CD4-positive, alpha-beta T cell treated with Interleukin-6 at 100 ng/mL for 8 hours (primary cell): ENCODE results near the gene TMTC2.

Experiments used
- DNase-seq: peaks from one replicate; pipeline ENCODE4 v3.0.0-alpha.2; 2020; ENCODE audit warnings: mixed read lengths, low spot score

Gene TMTC2

DNA sequence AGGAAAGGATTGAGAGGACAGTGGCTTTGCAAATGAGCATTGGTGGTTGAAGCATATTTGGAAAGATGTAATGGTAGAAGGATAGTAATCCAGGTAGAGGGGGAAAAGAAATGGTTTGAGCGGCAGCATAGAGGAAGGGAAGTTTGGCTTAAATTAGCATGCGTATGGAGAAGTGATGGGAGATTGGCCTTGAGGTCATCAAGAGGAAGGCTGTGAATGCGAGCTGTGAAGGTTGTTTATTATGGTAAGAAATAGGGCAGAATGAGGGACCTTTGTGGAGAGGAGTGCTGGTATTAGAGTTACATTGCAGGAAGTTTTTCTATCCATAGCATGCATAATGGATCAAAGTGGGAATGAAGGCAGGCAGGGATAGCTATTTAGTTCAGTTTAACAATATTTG is 162.1 kb downstream of the TMTC2 start:
- DNase-seq, result no peak

DNA sequence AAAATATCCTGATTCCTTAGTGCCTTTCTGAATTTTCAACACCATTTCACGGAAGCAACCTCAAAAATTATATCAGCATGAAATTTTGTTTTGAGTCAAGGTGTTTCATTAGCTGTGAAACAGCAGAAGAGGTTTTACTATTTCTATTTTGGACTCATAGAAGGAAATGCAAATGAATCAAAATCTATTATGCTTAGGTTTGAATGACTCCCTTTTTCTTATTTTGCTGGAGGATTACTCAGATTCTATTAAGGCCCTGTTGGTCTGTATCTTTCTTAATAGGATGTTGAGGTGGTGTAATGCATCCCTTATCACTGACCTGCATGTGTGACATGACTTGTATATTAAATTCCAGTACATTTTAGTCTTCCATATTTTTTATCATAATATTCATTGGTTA is 165.8 kb downstream of the TMTC2 start:
- DNase-seq, result no peak

DNA sequence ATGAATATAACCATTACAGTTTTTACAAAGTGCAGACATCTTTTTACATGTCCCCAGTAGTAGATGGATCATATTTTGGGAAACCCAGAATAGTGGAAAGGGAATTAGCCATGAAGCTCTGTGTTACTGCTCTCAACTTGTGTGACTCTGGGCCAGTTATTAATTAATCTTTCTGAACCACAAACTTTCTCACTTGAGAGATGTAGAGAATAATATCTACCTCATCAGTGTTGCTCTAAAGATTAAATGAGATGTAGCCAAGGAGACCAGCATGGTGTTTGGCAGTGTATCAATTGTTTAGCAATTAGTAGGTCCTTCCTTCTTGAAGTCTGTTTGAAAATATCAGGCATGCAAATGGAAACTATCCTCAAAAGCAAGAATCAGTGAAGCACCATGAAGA is 169.2 kb downstream of the TMTC2 start:
- DNase-seq, result no peak

- DNase-seq, result no peak
Measured at GRCh38 chr12:82857276-82857675, 170.6 kb downstream of the TMTC2 start.

- no peak for DNase-seq
Measured at GRCh38 chr12:82857911-82858533, 171.3 kb downstream of the TMTC2 start.

DNA sequence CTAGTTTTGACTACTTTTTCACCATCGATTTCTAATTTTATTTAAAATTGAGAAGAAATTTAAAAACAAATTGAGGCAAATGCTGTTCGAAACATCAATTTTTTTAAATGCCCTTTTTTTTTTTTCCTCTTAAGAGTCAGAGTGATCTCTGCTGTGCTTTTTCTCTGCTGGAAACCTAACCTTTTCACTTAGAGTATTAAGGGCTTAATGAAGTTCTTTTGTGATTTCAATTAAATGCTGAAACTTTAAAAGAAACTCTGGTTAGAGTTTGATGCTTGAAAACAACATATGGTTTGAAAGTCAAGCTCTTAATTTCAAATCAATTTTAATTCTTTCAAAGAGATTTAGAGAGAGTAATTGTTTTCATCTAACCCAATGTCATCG is 171.8 kb downstream of the TMTC2 start:
- DNase-seq, result no peak

GRCh38 chr12:82862069-82862841 is 175.5 kb downstream of the TMTC2 start:
- DNase-seq, result no peak

DNA sequence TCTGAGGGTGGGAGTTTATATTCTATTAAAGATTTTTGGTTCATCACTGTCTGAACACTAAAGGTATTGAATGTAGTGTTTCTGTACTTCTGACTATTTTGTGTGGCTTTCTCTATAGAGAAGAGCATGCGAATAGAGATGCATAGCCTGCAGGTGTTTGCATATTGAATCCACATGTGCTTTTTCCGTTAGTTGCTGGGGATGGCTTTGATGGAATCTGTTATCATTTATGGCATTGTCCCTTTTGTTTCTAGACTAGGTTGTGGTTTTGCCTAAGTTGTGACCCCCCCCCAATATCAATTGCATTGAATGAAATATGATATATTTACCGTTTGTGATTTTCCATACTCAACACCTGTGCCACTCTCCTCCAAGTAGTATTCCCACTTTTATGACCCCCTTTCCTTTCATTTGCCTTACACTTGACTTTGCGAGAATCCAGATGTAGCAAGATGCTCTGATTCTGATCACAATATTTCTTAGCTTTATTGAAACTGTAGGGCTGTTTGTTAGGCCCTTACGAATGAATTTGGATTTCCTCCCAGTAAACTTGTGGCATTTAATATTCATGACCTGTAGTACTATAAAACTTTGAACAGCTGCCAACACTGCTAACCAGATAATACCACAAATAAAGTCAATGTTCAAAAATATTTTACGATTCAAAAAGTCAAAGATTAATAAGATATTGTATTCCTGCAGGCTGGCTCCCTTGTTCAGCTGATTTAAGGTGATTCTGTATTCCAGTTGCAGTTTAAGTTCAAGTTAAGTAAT is 176.4 kb downstream of the TMTC2 start:
- no peak for DNase-seq

GRCh38 chr12:82866227-82866775 is 179.6 kb downstream of the TMTC2 start:
- DNase-seq, result no peak

- no peak for DNase-seq
Measured at GRCh38 chr12:82866946-82867345, 180.2 kb downstream of the TMTC2 start.

DNA sequence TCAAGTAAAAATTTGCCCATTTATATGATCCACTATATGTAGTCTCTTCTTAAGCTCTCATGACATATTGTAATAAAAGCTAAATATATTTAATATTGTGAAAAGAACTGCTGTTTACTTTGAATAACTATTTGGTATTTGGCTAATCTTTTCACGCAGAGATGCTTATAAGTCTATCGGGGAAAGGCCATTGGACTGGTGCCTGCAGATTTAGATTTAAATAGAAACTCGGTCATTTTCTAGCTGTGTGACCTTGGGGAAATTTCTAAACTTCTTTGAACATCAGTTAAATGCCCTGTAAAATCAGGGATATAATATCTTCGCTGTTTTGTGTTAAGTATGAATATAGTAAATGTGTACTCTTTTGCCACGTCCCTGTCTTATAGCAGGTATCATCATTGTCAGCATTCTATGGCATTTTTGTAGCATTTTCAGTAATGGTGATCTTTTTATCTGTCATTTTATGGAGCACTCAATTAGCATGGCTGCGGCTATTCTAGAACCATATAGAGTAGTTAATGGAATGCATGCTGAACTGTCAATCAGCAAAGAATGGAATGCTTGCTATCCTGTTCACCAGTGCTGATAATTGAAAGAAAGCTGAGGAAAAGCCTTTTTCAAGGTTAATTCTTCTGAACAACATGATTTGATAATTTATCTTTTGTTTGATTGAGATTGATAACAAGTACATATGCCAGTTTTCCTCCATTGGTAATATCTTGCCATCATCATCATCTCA is 181.2 kb downstream of the TMTC2 start:
- no peak for DNase-seq

GRCh38 chr12:82870771-82871377 is 184.2 kb downstream of the TMTC2 start:
- no peak for DNase-seq

DNA sequence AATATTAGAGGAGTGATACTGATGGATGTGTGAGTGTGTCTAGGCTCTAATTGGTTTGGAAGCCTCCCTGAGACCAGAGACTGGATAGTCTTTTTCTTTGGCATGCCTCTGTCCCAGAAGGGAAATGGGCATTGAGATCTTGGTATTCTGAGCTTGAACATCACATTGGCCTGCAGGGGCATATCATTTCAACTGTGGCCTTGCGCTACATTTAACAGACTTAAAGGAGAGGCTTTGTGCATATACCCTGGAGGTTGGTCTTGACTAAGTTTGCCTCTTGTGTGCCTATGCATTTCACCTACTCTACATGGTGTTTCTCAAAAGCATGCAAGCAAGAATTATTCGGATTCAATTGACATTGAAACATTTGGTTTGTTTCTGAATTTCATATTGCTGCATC is 185.4 kb downstream of the TMTC2 start:
- no peak for DNase-seq

- DNase-seq, result no peak
Measured at GRCh38 chr12:82873309-82873708, 186.6 kb downstream of the TMTC2 start.

DNA sequence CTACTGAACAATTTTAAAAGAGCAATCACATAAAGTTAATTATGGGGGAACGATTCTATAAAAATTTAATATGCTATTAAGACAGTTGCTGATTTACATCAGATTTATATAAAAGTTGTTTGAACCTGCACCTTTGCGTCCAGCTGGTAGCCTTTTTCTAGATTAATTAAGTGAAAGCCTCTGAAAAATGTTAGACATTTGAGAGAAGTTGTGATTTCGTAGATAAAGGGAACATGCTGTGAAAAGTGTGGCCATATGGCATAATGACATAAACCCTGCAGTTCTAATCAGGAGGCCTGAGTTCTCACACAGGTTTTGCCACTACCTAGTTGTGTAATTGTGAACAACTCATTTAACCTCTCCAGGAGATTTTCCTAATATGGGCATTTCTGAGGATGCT is 187.2 kb downstream of the TMTC2 start:
- no peak for DNase-seq

DNA sequence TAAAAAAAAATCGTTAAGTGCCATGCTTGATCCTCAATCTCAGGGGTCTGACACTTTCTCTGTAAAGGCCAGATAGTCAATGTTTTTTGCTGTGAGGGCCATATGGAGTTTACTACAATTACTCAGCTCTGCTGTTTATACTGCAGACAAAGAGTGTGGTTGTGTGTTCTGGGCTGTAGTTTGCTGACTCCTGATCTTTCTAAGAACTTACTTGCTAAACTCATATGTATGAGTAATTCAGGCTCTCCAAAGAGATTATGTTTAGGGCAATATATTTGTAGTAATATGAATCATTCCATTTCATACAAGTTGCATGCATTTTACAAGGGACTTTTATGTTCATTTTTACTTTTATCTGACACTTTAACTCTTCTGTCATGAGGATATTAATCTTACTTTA is 188.2 kb downstream of the TMTC2 start:
- no peak for DNase-seq

GRCh38 chr12:82876075-82876474 is 189.4 kb downstream of the TMTC2 start:
- no peak for DNase-seq

DNA sequence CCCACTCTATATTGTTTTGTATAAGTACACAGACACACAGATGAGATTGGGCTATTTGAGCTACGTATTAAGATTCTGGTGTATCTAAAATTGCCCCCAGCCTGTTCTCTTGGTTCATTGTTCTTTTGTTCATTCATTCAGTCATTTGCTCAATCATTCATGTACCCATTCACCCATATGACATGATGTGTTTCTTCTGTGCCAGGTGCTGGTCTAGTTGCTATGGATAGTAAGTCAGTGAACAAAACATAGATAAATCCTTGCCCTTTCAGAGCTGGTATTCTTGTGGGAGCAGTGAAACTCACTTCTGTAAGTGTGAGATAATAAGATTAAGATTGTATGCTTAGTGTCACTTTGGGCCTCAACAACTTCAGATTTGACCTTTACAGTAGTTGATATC is 191.3 kb downstream of the TMTC2 start:
- no peak for DNase-seq

DNA sequence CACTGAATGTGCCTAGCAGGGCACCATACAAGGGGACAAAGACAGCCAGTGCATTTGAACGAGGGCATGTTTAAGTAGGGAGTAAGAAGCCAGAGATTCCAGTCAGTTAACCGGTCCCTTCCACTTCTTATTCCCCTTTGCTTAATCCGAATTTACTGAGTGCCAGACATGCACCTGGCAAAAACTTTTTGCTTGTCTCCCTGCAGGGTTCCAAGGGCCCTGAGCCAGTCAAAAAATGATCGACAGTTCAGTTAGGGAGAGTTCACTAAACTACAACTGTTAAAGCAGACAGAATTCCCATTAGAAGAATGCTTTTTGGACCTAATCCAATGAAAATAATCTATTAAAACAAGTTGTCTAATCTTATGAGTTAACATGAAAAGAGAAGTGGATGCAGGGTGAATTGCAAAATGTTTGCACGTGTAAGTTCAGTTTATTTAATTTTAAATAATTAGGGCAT is 193.8 kb downstream of the TMTC2 start:
- DNase-seq, result no peak

DNA sequence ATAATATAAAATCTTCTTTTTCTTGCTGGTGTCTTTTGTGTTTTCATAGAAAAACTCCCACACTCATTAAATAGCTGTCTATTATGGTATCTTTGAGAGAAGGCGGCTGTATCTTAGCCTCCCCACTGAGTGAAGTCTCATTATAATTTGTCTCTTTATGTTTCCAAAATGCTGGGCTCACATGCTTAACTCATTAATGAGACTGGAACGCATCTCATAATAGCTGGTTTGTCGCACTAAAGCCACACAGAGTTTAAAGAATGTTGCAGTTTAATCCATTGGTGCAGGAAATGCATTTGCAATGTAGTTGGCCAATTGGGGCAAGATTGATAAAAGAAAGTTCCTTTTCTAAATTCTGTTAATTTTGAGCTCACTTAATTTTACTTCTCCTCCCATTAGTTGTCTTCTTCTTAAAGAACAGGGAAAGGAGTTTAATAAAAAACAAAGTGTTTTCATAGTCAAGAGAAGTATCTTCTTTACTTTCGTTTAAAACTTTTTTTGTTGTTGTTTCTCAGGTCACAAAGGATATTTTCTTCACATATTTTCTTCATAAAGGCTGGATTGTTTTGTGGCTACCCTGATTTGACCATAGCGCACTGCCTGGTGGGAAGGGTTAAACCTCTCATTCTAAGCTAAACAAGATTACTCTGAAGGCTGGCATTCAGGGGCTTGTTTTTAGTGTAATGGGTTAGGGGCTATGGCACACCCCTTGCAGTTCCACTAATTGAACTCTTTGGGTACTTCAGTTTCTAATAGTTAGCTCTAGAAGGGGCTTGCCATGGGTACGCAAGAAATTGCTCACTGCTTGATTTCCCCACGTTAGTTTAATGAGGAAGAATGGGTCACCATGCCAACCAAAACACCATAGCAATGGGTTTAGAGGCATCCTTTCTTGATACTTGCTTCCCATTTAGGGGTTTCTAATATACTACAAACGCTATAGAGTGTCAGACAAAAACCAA is 197.0 kb downstream of the TMTC2 start:
- no peak for DNase-seq
